SK-N-SH treated with all-trans-retinoic acid at 6 μM for 48 hours (cell line): ENCODE data around the gene TSC22D1.

ENCODE experiments used
- ARNTL ChIP-seq: fragments of 450-650 bp; formaldehyde crosslinking; IDR thresholded peaks from 2 replicates; pipeline ENCODE4 v1.5.0; 2020; ENCODE audit warnings: low read depth, mild to moderate bottlenecking, moderate library complexity, borderline replicate concordance
- BACH2 ChIP-seq: fragments of 250-450 bp; sonication (Bioruptor Pico); IDR thresholded peaks from 2 replicates; pipeline ENCODE4 v1.9.0; 2021; ENCODE audit warnings: mild to moderate bottlenecking, borderline replicate concordance
- CSDC2 ChIP-seq: fragments of 250-450 bp; sonication (Bioruptor Pico); IDR thresholded peaks from 2 replicates; pipeline ENCODE4 v1.5.0; 2020; ENCODE audit warnings: mild to moderate bottlenecking, moderate library complexity
- GLIS3 ChIP-seq: fragments of 250-450 bp; sonication (Bioruptor Pico); IDR thresholded peaks from 2 replicates; pipeline ENCODE4 v1.5.0; 2020; ENCODE audit warnings: mild to moderate bottlenecking, moderate library complexity
- ISL1 ChIP-seq: fragments of 250-450 bp; sonication (Bioruptor Pico); IDR thresholded peaks from 2 replicates; pipeline ENCODE4 v2.1.2; 2022; ENCODE audit warnings: mild to moderate bottlenecking, moderate library complexity
- OSR1 ChIP-seq: fragments of 250-450 bp; sonication (Bioruptor Pico); IDR thresholded peaks from 2 replicates; pipeline ENCODE4 v1.8.0; 2022; ENCODE audit warnings: moderate library complexity, mild to moderate bottlenecking, inconsistent platforms
- RARB ChIP-seq: fragments of 250-450 bp; sonication (Bioruptor Pico); IDR thresholded peaks from 2 replicates; pipeline ENCODE4 v1.8.0; 2021; ENCODE audit warnings: mild to moderate bottlenecking, moderate library complexity
- ZFP30 ChIP-seq: fragments of 450-650 bp; formaldehyde crosslinking; IDR thresholded peaks from 2 replicates; pipeline ENCODE4 v1.5.0; 2022; ENCODE audit warnings: mild to moderate bottlenecking, moderate library complexity
- ZNF565 ChIP-seq: fragments of 450-650 bp; formaldehyde crosslinking; conservative IDR thresholded peaks from 2 replicates; pipeline ENCODE4 v1.5.0; 2020; ENCODE audit warnings: low read depth, mild to moderate bottlenecking, moderate library complexity
- TF ChIP-seq, protein P1 (sequence below): fragments of 250-450 bp; sonication (Bioruptor Pico); IDR thresholded peaks from 2 replicates; pipeline ENCODE4 v1.5.0; 2020; ENCODE audit warnings: mild to moderate bottlenecking, moderate library complexity
- TF ChIP-seq, protein P2 (sequence below): fragments of 250-450 bp; sonication (Bioruptor Pico); IDR thresholded peaks from 2 replicates; pipeline ENCODE4 v1.5.1; 2020; ENCODE audit warnings: low read depth, mild to moderate bottlenecking, moderate library complexity
- TF ChIP-seq, protein P3 (sequence below): fragments of 250-450 bp; sonication (Bioruptor Pico); IDR thresholded peaks from 2 replicates; pipeline ENCODE4 v1.8.0; 2021; ENCODE audit warnings: low read depth, mild to moderate bottlenecking, moderate library complexity, borderline replicate concordance
- TF ChIP-seq, protein P4 (sequence below): fragments of 250-450 bp; sonication (Bioruptor Pico); IDR thresholded peaks from 2 replicates; pipeline ENCODE4 v1.8.0; 2020; ENCODE audit warnings: mild to moderate bottlenecking, moderate library complexity, borderline replicate concordance
- TF ChIP-seq, protein P5 (sequence below): fragments of 250-450 bp; sonication (Bioruptor Pico); IDR thresholded peaks from 2 replicates; pipeline ENCODE4 v1.5.1; 2021; ENCODE audit warnings: mild to moderate bottlenecking, moderate library complexity

DNA sequence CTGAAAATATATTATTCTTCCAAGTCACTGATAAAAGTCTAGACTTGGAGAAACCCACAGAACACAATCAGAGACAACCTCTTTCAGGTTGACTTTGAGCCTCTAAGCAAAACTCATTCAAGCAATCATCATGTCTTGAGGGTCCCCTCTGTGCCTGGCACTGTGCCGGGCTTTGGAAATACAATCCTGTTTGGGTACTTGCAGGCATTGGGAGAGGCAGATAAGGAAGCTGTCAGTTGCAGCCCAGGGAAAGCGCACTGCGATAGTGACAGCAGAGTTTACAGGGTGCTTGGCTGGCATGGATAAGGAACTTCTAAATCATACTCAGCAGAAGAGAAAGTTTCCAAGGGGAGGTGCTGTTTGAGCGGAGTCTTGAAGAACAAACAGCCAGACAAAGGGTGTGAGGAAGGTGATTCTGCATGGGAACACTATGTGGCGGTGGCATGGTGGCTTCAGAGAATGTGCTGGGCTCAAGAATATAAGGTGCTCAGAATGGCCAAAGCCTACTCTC lies 193.4 kb downstream of the TSC22D1 start:
- TF ChIP-seq ARNTL (CRISPR knock-in tag): no peak
- TF ChIP-seq, protein P1, sequence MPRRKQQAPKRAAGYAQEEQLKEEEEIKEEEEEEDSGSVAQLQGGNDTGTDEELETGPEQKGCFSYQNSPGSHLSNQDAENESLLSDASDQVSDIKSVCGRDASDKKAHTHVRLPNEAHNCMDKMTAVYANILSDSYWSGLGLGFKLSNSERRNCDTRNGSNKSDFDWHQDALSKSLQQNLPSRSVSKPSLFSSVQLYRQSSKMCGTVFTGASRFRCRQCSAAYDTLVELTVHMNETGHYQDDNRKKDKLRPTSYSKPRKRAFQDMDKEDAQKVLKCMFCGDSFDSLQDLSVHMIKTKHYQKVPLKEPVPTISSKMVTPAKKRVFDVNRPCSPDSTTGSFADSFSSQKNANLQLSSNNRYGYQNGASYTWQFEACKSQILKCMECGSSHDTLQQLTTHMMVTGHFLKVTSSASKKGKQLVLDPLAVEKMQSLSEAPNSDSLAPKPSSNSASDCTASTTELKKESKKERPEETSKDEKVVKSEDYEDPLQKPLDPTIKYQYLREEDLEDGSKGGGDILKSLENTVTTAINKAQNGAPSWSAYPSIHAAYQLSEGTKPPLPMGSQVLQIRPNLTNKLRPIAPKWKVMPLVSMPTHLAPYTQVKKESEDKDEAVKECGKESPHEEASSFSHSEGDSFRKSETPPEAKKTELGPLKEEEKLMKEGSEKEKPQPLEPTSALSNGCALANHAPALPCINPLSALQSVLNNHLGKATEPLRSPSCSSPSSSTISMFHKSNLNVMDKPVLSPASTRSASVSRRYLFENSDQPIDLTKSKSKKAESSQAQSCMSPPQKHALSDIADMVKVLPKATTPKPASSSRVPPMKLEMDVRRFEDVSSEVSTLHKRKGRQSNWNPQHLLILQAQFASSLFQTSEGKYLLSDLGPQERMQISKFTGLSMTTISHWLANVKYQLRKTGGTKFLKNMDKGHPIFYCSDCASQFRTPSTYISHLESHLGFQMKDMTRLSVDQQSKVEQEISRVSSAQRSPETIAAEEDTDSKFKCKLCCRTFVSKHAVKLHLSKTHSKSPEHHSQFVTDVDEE (CRISPR knock-in tag): no peak
- TF ChIP-seq, protein P2, sequence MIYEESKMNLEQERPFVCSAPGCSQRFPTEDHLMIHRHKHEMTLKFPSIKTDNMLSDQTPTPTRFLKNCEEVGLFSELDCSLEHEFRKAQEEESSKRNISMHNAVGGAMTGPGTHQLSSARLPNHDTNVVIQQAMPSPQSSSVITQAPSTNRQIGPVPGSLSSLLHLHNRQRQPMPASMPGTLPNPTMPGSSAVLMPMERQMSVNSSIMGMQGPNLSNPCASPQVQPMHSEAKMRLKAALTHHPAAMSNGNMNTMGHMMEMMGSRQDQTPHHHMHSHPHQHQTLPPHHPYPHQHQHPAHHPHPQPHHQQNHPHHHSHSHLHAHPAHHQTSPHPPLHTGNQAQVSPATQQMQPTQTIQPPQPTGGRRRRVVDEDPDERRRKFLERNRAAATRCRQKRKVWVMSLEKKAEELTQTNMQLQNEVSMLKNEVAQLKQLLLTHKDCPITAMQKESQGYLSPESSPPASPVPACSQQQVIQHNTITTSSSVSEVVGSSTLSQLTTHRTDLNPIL: no peak
- no peak for TF ChIP-seq OSR1 (CRISPR knock-in tag)
- TF ChIP-seq, protein P3, sequence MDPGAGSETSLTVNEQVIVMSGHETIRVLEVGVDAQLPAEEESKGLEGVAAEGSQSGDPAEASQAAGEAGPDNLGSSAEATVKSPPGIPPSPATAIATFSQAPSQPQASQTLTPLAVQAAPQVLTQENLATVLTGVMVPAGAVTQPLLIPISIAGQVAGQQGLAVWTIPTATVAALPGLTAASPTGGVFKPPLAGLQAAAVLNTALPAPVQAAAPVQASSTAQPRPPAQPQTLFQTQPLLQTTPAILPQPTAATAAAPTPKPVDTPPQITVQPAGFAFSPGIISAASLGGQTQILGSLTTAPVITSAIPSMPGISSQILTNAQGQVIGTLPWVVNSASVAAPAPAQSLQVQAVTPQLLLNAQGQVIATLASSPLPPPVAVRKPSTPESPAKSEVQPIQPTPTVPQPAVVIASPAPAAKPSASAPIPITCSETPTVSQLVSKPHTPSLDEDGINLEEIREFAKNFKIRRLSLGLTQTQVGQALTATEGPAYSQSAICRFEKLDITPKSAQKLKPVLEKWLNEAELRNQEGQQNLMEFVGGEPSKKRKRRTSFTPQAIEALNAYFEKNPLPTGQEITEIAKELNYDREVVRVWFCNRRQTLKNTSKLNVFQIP (CRISPR knock-in tag): no peak
- TF ChIP-seq, protein P4, sequence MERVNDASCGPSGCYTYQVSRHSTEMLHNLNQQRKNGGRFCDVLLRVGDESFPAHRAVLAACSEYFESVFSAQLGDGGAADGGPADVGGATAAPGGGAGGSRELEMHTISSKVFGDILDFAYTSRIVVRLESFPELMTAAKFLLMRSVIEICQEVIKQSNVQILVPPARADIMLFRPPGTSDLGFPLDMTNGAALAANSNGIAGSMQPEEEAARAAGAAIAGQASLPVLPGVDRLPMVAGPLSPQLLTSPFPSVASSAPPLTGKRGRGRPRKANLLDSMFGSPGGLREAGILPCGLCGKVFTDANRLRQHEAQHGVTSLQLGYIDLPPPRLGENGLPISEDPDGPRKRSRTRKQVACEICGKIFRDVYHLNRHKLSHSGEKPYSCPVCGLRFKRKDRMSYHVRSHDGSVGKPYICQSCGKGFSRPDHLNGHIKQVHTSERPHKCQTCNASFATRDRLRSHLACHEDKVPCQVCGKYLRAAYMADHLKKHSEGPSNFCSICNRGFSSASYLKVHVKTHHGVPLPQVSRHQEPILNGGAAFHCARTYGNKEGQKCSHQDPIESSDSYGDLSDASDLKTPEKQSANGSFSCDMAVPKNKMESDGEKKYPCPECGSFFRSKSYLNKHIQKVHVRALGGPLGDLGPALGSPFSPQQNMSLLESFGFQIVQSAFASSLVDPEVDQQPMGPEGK (CRISPR knock-in tag): no peak
- TF ChIP-seq ISL1 (CRISPR knock-in tag): no peak
- TF ChIP-seq BACH2 (CRISPR knock-in tag): no peak
- no peak for TF ChIP-seq CSDC2 (CRISPR knock-in tag)
- TF ChIP-seq, protein P5, sequence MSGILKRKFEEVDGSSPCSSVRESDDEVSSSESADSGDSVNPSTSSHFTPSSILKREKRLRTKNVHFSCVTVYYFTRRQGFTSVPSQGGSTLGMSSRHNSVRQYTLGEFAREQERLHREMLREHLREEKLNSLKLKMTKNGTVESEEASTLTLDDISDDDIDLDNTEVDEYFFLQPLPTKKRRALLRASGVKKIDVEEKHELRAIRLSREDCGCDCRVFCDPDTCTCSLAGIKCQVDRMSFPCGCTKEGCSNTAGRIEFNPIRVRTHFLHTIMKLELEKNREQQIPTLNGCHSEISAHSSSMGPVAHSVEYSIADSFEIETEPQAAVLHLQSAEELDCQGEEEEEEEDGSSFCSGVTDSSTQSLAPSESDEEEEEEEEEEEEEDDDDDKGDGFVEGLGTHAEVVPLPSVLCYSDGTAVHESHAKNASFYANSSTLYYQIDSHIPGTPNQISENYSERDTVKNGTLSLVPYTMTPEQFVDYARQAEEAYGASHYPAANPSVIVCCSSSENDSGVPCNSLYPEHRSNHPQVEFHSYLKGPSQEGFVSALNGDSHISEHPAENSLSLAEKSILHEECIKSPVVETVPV: no peak
- TF ChIP-seq ZNF565 (CRISPR knock-in tag): no peak
- no peak for TF ChIP-seq ZFP30
- TF ChIP-seq RARB: no peak
- TF ChIP-seq GLIS3 (CRISPR knock-in tag): no peak
